Measurements from ENCODE around the gene LCE1C.
A peak's percentile ranks its signal among the peaks of the same experiment; 100 is the strongest.

LCE1C gene

GRCh38 chr1:152795686-152796085, 10.8 kb downstream of the LCE1C start:
- Histone ChIP-seq H3K4me1 (ENCODE audit: control insufficient read depth, insufficient read depth, low read length) (no peaks in the 10 kb centered on the region), H3K9me3 (ENCODE audit: control insufficient read depth, insufficient read depth, low read depth, low read length) (no peaks in the 10 kb centered on the region), H3K4me3 (ENCODE audit: low read depth, low read length) (no peak overlapping the region), H3K36me3 (ENCODE audit: control insufficient read depth in 2 of 2, insufficient read depth in 1 of 2, low read length in 2 of 2) (no peaks in the 10 kb centered on the region), H3K27ac (ENCODE audit: extremely low read depth, low read depth, low read length) (no peak overlapping the region)
- ChIA-PET POLR2A (no interaction called here), CTCF (no interaction called here)
- TF ChIP-seq REST (tag by site-specific recombination; IDR thresholded peaks at IDR 0.05) (no peak), ZNF324 (tag by site-specific recombination; IDR thresholded peaks at IDR 0.05) (no peak), ZNF558 (tag by site-specific recombination; IDR thresholded peaks at IDR 0.05) (no peak), ZSCAN4 (tag by site-specific recombination; IDR thresholded peaks at IDR 0.05) (no peak), ZNF776 (tag by site-specific recombination; IDR thresholded peaks at IDR 0.05; ENCODE audit: borderline replicate concordance) (no peak)

- Histone ChIP-seq H3K27ac (ENCODE audit: extremely low read depth, low read depth, low read length) (no peak within 1 kb of the TSS), H3K4me1 (ENCODE audit: control insufficient read depth, insufficient read depth, low read length) (no peaks in the 10 kb centered on the region; the same call in 1 of the 2 replicates), H3K4me3 (ENCODE audit: low read depth, low read length) (no peak within 1 kb of the TSS), H3K36me3 (ENCODE audit: control insufficient read depth in 2 of 2, insufficient read depth in 1 of 2, low read length in 2 of 2) (no peaks in the 10 kb centered on the region), H3K9me3 (ENCODE audit: control insufficient read depth, insufficient read depth, low read depth, low read length) (no peaks in the 10 kb centered on the region)
- TF ChIP-seq ZBTB8A (tag by site-specific recombination; IDR thresholded peaks at IDR 0.05) (no peak), PRDM10 (tag by site-specific recombination; IDR thresholded peaks at IDR 0.05) (peak; percentile 51; the same call in 1 of the 2 replicates), KLF7 (tag by site-specific recombination; IDR thresholded peaks at IDR 0.05; ENCODE audit: borderline replicate concordance) (no peak), HOXA7 (CRISPR knock-in tag; IDR thresholded peaks at IDR 0.05; ENCODE audit: borderline replicate concordance) (no peak)
- CTCF ChIA-PET: interaction anchor here (1.1 to 1.2 kb wide), 2 partner anchors 13 to 86 kb away, joined by 3 to 4 read pairs; no protein-coding TSS in a partner anchor
- POLR2A ChIA-PET: no interaction called here
Observed at GRCh38 chr1:152786077-152786476, 20.4 kb downstream of the LCE1C start, which contains the start of gene LCE1E. TSS of gene LCE1E (plus strand) at chr1:152786257. CDS start at chr1:152787300, 1,043 bp downstream.

- H3K9me3 ChIP-seq (ENCODE audit: control insufficient read depth, insufficient read depth, low read depth, low read length): no peaks in the 10 kb centered on the region
- CTCF ChIA-PET: interaction anchor here (1.4 kb wide), 1 partner anchor 129 kb away, joined by 12 read pairs; no protein-coding TSS in a partner anchor
- POLR2A ChIA-PET: no interaction called here
- TF ChIP-seq SP3 (tag by site-specific recombination; IDR thresholded peaks at IDR 0.05) (no peak), PRDM1 (tag by site-specific recombination; IDR thresholded peaks at IDR 0.05) (no peak), ZNF157 (tag by site-specific recombination; IDR thresholded peaks at IDR 0.05) (no peak), ZNF112 (tag by site-specific recombination; IDR thresholded peaks at IDR 0.05) (no peak), ZNF530 (tag by site-specific recombination; IDR thresholded peaks at IDR 0.05; ENCODE audit: low read depth) (no peak), SP2 (tag by site-specific recombination; IDR thresholded peaks at IDR 0.05) (no peak), ZBTB6 (tag by site-specific recombination; IDR thresholded peaks at IDR 0.05) (no peak), ZNF311 (tag by site-specific recombination; IDR thresholded peaks at IDR 0.05; ENCODE audit: borderline replicate concordance) (no peak), ZNF423 (tag by site-specific recombination; IDR thresholded peaks at IDR 0.05) (no peak), ZNF510 (tag by site-specific recombination; IDR thresholded peaks at IDR 0.05; ENCODE audit: insufficient replicate concordance) (no peak), ZNF174 (tag by site-specific recombination; IDR thresholded peaks at IDR 0.05) (no peak), ZNF354C (tag by site-specific recombination; IDR thresholded peaks at IDR 0.05; ENCODE audit: borderline replicate concordance, low read depth) (no peak)
Observed at GRCh38 chr1:152783095-152783494, 23.4 kb downstream of the LCE1C start.

More at GRCh38 chr1:152783095-152783494, 23.4 kb downstream of the LCE1C start:
- no peak overlapping the region for H3K27ac ChIP-seq (ENCODE audit: extremely low read depth, low read depth, low read length)
- H3K4me1 ChIP-seq (ENCODE audit: control insufficient read depth, insufficient read depth, low read length): no peaks in the 10 kb centered on the region; the same call in 1 of the 2 replicates
- no peaks in the 10 kb centered on the region for H3K36me3 ChIP-seq (ENCODE audit: control insufficient read depth in 2 of 2, insufficient read depth in 1 of 2, low read length in 2 of 2)
- H3K4me3 ChIP-seq (ENCODE audit: low read depth, low read length): no peak overlapping the region

All from HEK293 (cell line).